OCI-LY1 (cell line): ENCODE data around the gene COL6A2.

Experiments
- EZH2 ChIP-seq: fragments of 200-600 bp; sonication (generic), shearing (Covaris generic); IDR thresholded peaks from 2 replicates; pipeline ENCODE4 v1.8.0; 2017; ENCODE audit warnings: borderline replicate concordance, mixed run types, mild to moderate bottlenecking, antibody characterized with exemption, low read length, moderate library complexity, mixed read lengths
- TF ChIP-seq, protein P1 (sequence below): fragments of 200-600 bp; sonication (generic), shearing (Covaris generic); IDR thresholded peaks from 2 replicates; pipeline ENCODE4 v1.5.1; 2017; ENCODE audit warnings: mild to moderate bottlenecking, antibody characterized with exemption, low read length, moderate library complexity, mixed read lengths

DNA sequence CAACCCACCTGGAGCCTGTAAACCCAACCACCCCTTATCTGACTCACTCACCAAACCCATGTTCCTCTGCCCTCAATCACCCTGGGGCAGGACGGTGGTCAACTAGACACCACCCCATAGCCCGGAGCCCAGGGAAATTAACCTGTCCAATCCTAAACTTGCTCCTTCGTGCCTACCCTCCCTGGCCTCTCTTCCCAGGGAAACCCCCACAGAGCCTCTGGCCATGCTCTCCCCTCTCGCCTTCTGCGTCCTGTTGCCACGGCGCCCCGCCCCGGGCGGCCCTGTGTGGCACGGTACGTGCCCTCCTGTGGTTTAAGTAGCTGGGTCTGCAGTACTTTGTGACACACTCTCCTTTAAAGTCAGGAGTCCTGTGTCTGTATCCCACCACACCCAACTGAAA lies 61.5 kb downstream of the COL6A2 start:
- TF ChIP-seq, protein P1, sequence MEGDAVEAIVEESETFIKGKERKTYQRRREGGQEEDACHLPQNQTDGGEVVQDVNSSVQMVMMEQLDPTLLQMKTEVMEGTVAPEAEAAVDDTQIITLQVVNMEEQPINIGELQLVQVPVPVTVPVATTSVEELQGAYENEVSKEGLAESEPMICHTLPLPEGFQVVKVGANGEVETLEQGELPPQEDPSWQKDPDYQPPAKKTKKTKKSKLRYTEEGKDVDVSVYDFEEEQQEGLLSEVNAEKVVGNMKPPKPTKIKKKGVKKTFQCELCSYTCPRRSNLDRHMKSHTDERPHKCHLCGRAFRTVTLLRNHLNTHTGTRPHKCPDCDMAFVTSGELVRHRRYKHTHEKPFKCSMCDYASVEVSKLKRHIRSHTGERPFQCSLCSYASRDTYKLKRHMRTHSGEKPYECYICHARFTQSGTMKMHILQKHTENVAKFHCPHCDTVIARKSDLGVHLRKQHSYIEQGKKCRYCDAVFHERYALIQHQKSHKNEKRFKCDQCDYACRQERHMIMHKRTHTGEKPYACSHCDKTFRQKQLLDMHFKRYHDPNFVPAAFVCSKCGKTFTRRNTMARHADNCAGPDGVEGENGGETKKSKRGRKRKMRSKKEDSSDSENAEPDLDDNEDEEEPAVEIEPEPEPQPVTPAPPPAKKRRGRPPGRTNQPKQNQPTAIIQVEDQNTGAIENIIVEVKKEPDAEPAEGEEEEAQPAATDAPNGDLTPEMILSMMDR = no peak
- TF ChIP-seq EZH2 = no peak
